HG02588 (cell line): ENCODE data around the gene KLRK1.
"Not testable (repeated sequence)": the region's sequence is repeated elsewhere in the genome, so short reads cannot be mapped to it uniquely, and the experiment has no call there.

Experiments
- ATAC-seq: cut with Tn5 transposase; IDR thresholded peaks from one replicate; pipeline ENCODE4 v1.9.1; 2021; ENCODE audit warnings: mild to moderate bottlenecking, moderate library complexity; ENCODE audit not compliant: unreplicated experiment

KLRK1 gene

DNA sequence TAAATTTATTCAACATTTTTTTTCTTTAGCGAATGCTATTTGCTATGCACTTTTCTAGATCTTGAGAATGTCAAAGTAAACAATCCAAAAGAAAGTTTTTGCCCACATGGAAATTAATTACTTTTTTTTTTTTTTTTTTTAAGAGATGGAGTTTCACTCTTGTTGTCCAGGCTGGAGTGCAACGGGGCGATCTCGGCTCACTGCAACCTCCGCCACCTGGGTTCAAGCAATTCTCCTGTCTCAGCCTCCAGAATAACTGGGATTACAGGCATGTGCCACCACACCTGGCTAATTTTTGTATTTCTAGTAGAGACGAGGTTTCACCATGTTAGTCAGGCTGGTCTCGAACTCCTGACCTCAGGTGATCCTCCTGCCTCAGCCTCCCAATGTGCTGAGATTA, 1.1 kb upstream of the KLRK1 start:
- not testable (repeated sequence) for ATAC-seq

DNA sequence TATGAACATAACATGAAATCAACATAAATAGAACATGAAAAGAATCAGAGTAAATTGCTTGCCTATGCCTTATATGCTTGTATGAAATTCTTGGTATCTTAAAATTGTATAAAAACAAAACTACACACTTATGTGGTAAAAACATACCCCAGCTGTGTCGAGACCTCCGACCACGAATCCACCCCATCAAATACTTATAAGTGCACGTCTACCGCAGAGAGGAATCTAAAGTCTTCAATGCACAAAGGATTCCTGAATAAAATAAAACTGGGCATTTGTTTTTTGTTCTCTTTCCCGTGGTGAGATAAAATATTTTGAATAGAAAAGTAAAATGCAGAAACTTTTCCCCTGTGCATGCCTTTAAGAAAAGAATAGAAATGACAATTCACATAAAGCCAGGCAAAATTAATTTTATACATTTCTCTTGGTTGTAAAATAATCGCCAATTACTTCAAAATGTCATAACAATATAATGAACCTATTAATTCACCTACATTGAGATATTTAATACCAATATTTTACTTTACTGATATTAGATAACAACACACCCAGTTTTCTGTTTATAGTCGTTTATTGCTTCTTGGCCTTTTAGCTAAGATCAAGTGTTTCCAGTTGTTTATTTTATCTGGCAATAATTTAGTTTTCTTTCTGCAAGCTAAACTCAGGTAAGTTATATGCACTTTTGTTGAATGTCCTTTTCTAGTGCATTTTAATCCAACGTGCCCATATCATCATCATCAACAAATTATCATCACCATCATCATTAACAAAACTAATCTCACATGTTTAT, 1.0 kb downstream of the KLRK1 start:
- no peak for ATAC-seq

DNA sequence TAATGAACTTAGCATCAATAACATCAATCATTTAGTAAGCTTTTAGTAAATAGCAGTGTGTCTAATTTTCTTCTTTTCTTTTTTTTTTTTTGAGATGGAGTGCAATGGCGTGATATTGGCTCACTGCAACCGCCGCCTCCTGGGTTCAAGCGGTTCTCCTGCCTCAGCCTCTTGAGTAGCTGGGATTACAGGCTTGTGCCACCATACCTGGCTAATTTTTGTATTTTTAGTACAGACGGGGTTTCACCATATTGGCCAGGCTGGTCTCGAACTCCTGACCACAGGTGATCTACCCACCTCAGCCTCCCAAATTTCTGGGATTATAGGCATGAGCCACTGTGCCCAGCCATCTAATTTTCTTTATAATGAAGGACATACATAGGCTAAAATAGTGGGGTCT, 2.3 kb downstream of the KLRK1 start:
- ATAC-seq, result not testable (repeated sequence)

DNA sequence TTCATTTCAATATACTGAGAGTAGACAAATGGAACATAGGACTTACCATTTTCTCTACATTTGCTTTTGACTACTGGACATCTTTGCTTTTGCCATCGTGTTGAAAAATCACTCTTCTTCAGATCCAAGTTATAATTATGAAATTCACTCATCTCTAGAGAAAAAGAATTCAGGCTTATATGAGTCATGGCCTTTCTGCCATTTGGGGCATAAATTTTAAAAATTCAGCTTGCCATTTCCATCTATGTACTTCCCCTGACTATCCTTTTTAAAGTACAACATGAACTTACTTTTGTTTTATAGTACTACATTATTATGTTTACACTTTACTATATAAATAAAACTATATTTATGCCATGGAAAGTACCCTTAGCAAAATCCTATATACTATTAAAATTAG, 3.0 kb downstream of the KLRK1 start:
- ATAC-seq, result no peak

DNA sequence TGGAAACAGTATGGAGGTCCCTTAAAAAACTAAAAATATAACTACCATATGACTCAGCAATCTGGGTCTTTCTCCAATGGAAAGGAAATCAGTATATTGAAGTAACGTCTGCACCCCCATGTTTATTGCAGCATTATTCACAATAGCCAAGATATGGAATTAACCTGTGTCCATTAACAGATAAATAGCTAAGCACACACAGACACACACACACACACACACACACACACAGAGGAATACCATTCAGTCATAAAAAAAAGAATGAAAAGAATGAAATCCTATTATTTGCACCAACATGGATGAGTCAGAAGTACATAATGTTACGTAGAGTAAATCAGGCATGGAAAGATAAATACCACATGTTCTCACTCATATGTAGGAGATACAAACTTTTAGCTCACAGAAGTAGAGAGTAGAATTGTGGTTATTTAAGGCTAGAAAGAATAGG, 4.7 kb downstream of the KLRK1 start:
- no peak for ATAC-seq

DNA sequence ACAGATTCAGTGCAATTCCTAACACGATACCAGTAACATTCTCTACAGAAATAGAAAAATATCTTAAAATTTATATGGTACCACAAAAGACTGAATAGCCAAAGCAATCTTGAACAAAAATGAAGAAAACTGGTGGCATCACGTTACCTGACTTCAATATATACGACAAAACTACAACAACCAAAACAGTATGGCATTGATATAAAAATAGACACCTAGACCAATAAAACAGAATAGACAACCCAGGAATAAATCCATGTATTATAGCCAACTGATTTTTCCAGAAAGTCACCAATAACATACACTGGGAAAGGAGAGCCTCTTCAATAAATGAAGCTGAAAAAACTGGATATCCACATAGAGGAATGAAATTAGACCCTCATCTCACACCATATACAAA, 5.7 kb downstream of the KLRK1 start:
- no peak for ATAC-seq

DNA sequence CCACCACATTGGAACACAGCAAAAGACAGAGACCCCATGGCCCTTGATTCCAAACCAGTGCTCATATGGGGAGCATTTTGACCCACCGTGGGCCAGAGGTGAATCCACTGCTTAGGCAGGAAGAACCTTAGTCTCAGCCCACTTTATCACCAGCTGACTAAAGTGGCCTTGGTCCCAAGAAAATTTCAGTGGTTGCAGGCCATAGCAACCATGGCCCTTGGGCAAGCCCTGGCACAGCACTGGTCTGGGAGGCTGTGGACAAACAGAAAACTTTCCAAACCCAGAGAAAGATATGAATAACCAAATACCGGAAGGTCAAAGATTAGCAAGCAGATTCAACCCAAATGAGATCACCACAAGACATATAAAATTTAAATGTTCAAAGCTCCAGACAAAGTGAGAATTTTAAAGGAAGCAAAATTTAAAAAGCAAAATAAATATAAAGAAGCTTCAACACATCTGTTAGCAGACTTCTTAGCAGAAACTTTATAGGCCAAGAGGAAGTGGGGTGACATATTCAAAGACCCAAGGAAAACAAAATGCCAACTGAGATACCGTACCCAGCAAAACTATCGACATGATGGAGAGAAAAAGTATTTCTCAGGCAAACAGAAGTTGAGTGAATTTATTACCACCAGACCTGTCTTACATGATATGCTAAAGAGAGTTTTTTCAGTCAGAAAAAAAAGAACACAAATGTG, 7.8 kb downstream of the KLRK1 start:
- no peak for ATAC-seq

DNA sequence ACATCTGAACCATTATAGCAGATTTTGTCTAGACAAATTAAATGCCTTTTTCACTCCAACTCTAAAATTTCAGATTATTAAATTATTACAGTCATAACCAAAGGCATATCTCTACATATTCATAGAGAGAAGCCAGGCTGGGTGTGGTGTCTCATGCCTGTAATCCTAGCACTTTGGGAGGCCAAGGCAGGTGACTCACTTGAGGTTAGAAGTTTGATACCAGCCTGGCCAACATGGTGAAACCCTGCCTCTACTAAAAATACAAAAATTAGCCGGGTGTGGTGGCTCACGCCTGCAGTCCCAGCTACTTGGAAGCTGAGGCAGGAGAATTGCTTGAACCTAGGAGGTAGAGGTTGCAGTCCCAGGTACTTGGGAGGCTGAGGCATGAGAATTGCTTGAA, 11.1 kb downstream of the KLRK1 start:
- not testable (repeated sequence) for ATAC-seq

DNA sequence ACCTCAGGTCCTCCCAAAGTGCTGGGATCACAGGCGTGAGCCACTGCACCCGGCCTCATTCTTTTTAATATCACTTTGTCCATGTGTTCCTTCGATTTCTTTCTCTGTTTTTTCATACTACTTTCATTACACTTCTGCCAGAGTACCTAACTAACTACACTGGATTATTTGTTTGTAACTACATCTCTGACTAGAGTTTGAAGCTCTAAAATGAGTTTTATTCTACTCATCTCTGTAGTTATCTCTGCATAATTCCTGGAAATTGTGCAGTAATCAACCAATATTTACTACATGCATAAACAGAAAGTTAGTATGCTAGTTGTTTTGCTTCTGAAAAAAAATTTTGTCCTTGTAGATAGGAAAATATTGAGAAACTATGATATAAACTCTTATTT, 15.2 kb downstream of the KLRK1 start:
- ATAC-seq, result no peak

DNA sequence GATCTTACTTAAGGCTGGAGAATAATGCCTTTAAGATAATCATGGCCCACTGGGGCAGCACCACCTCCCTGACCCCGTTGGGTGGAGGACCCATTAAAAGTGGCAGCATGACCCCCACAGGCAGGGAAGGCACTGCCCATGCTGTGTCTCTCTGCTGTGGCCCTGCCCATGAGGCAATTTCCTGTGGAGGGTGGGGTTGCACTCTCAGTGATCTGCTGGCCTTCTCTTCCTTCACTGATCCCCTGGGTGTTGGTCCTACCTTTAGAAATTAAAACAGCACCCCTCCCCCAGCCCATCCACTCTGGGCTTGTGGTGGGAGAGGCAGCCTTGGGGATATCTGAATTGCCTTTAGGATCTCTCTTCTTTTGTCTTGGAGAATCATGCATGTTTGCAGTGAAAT, 17.3 kb downstream of the KLRK1 start:
- ATAC-seq, result no peak

DNA sequence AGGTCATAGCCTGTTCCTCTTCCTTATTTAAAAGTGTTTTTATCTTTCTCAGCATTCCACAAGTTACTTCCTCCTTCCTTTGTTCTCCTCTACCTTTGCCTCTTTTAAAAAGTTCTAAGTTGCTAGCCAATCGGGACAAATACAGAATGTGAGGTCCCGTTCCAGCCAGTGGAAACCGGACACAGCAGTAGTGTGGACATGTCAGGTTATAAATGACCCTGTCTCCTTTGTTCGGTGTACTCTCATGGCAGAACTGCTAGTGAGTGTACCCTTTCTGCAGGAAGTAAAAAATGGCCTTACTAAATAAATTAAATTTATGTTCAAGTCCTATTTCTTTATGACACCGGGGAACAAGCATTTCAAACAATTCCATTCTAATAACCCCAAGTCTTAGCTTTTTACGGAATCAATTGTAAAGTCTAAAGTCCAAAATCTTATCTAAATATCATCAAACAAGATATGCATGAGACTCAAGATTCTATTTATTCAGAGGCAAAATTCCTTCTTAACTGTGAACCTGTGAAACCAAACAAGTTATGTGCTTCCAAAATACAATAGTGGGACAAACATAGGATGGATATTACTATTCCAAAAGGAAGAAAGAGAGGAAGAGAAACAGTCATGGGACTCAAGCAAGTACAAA, 17.8 kb downstream of the KLRK1 start:
- ATAC-seq, result not testable (repeated sequence)

DNA sequence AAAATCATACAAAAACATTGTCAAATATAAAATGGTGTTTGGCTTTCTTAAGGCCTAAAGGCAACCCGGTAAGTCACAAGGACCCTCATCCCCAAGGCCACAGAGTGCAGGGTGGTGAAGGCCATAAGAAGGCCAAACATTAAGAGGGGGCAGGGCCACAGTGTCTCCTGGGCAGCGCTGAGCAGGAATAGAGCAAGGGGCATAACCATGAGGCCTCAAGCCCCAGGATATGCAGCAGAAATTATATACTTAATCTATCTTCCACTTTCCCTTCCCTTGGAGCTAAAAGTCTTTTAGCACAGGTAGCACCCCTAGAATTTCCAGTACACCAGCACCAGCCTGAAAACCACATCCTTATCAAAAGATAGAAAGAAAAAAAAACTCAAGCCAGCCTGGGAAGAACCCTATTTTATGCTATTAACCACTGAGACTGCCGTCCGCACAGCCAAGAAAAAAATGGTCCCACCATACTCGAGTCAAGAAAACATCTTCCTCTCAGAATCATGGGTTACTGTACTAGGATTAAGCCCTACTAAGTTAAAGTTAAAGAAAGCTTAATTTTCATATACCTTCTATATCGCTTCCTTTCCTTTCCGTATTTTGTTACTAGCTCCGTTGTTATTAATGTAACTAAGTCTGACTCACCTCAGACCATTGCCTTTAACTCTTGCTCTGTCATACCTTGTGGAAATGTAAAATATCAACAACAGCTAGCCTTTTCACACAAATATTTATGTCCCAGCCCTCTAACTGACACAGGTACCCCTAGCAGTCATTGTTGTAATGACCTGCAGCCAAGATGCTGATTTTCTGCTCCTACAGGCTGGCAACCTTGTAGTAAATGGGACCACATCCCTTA, 20.1 kb downstream of the KLRK1 start:
- ATAC-seq, result no peak

DNA sequence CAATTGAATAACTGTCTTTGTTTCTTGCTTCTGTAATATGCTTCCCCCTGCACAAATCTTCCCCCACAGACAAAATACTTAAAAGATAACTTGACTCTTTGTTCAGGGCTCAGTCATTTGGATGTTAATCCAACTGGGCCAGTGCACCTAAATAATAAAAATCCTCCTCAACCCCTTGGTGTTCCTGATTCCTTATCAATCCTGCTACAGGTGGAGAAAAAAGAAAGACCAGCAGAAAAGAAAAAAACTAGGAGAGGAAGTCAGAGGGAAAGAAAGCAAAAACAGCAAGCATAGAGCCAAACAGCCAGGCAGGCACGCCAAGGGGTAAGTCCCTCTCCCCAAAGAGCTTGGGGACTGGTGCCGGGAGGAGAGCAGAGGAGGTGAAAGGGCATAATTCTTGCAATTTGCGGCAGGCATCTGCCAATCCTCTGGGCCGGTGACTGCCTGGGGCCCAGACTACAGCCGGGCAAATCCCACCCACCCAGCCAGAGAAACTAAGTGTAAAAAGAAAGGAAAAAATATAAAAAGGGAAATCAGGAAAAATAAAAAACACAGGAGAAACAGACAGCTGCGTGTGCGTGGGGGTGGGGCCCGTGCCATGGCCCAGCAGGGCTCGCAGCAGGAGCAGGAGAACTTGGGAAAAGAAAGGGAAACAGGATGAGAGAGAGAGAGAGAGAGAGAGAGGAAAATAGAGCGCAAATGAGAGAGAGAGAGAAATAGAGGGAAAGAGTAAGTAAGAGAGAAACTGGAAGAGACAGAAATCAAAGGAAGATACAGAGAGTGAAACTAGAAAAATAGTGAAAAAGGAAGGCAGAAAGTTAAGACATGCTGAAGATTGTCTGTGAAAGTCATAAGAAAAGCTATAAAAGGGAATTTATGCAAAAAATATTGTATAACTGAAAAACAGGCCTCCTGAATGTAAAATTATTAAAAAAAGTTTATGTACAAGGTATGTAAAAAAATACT, 21.4 kb downstream of the KLRK1 start:
- ATAC-seq, result no peak

DNA sequence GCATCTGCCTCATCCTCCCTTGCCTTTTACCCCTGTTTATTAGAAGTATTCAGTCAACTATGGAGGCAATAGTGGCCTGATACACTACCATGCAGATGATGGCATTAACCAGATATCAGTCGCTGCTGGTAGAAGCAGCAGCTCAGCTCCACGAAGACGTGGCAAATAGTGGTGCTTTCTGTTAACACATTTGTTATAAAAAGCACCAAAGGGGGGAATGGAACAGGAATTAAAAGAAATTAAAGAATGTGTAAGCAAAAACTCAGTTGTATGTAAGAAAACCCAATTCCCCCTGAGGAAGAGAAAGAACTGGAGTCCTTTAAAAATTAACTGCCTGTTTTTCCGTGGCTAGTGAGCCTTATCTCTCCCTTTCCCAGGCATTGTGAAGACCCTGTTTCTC, 22.1 kb downstream of the KLRK1 start:
- not testable (repeated sequence) for ATAC-seq

DNA sequence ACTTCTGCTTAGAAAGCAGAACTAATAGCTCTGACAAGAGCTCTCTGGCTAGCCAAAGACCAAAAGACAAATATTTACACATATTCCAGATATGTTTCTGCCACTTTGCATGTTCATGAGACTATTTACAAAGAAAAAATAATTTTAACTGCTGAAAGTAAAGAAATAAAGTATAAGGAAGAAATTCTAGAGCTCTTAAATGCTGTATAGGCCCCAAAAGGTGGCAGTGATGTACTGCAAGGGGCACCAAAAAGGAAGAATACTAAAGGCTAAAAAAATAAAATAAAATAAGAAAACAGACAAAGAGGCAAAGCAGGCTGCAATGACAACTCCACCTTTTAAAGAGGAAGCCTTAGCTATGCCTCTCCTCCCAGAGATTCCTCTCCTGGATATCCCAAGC, 23.0 kb downstream of the KLRK1 start:
- ATAC-seq, result no peak

DNA sequence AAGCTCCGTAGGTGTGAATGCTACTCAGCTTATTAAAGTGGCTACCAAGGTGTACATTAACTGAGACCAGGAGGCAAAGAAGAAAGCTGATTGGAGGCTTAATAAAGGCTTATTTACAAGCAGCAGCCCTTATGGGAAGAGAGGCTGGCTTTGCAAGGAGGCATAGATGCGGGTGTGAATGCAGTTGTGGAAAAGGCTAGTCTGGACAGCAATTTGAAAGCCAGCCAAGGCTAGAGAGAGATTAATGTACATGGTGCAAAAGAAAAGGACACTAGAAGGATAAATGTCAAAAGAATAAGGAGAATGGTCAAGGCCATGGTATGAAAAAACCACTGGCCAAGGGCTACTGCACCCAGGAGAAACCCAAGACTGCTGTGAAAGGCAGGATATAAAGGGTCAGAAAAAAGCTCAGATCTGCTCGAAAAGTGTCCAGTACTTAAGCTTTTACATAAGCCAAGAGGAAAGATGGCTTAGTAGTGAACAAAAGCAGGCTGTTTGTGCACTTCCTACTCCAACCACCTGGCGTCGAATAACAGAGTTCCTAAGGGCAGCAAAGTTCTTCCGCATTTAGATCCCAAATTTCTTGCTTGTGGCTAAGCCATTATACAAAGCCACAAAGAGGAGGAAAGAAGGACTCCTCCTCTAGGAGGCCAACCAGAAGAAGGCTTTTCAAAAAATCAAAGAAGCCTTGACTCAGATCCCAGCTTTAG, 24.0 kb downstream of the KLRK1 start:
- no peak for ATAC-seq

DNA sequence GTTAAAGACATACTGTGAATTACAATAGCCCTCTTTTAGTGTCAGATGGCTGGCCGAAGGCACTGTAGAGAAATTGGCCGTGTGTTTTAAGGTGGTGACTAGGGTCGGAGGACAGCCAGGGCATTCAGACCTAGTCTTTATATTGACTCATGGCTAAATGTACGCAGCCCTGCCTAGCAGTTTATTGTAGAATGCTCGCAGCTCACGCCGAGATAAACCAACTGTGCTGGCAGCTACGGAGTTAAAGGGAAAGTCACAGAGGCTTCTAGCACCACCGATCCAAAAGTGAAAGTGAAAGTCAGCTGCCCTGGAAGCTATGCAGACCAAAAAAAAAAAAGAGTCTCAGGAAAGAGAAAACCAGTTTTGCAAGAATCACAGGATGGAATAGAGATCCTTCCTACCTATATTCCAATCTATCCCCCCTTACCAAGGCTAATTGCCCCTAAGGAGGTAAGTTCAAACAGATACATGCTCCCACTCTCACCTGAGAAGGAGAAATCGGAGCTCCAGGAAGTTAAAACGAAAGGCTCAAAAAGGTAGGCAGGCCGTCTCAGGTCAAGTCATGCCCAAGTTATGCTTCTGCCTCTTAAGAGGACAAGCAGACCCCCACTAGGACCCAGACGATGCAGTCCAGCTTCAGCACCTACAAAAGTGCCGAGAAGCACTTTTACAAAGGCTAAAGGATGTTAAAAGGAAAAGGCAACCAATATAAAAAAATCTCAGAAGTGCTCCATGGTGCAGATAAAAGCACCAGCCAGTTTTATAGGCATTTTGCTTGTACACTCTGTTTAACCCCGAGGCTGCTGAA, 24.8 kb downstream of the KLRK1 start:
- peak; percentile 52 for ATAC-seq
